HG02763 (cell line): Measurements from ENCODE around the gene VOPP1.
"Not testable (repeated sequence)": the region's sequence is repeated elsewhere in the genome, so short reads cannot be mapped to it uniquely, and the experiment has no call there.

ENCODE experiments used
- ATAC-seq: cut with Tn5 transposase; IDR thresholded peaks from one replicate; pipeline ENCODE4 v1.9.1; 2021; ENCODE audit warnings: mild to moderate bottlenecking, moderate library complexity; ENCODE audit not compliant: unreplicated experiment

Gene VOPP1

GRCh38 chr7:55472928-55473725 lies 99.2 kb downstream of the VOPP1 start:
- no peak for ATAC-seq

DNA sequence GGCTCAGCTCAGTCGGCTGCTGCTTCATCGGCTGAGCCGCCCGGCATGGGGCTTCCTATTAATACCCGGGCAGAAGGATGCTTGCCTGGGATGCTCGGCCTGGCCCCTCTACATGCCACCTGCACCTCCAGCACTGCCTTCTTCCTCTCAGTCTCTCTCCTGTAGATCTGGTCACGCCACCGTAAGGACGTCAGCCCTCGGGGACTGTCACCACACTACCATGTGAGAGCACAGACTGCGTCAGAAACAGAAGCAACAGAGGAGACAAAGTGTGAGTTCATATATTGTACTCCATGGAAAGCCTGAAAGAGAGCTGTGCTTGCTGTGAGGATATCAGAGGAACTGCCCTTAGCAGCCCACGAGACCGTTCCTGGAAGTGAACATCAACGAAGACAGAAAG lies 99.9 kb downstream of the VOPP1 start:
- not testable (repeated sequence) for ATAC-seq

GRCh38 chr7:55471594-55471993 lies 100.7 kb downstream of the VOPP1 start:
- ATAC-seq = not testable (repeated sequence)

GRCh38 chr7:55470261-55470660 lies 102.0 kb downstream of the VOPP1 start:
- ATAC-seq = no peak

- ATAC-seq = no peak
Measured at GRCh38 chr7:55469721-55470120, 102.6 kb downstream of the VOPP1 start.

GRCh38 chr7:55469271-55469681 lies 103.0 kb downstream of the VOPP1 start:
- ATAC-seq = no peak

- no peak for ATAC-seq
Measured at GRCh38 chr7:55468495-55468894, 103.8 kb downstream of the VOPP1 start.

DNA sequence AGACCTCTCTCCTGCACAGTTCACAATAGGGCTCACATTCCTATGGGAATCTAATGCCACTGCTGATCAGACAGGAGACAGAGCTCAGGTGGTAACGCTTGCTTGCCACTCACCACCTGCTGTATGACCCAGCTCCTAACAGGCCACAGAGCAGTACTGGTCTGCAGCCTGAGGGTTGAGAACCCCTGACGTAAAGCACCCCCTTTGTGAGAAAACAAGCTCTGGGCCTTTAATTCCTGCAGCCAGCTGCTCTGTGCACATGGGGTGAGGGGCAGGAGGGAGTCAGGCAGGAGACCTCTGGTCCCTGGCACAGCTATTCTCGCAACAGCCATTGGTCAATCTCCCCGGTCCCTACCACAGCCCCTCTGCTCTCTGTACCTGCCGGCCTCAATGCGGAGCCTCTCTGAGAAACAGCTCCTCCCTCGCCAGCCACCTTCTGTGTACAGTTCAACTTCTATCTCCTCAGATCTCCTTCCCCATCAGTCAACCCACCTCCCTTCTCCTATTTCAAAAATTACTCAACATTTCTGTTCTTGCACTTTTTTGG lies 105.2 kb downstream of the VOPP1 start:
- no peak for ATAC-seq

GRCh38 chr7:55465691-55466090 lies 106.6 kb downstream of the VOPP1 start:
- no peak for ATAC-seq

DNA sequence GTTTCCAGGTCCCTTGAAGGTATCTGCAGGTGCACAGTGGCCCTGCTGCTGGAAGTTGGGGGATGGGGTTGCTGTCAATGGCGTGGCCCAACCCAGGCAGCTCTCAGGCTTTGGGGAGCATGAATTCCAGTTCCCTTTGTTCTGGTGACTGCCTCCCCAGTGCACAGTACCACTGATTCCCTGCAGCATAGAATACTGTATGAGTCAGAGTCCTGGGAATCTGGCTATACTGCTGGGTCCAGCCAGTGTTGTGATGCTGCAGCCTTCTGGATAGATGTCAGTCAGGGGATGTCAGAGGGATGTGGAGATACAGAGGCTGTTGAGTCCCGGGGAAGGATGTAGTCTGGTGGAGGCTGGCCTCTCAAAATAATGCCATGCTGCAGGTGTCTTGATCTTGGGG lies 107.9 kb downstream of the VOPP1 start:
- no peak for ATAC-seq

- no peak for ATAC-seq
Measured at GRCh38 chr7:55463686-55464262, 108.5 kb downstream of the VOPP1 start.

GRCh38 chr7:55458351-55458750 lies 114.0 kb downstream of the VOPP1 start:
- ATAC-seq = no peak

GRCh38 chr7:55457801-55458200 lies 114.5 kb downstream of the VOPP1 start:
- ATAC-seq = no peak

GRCh38 chr7:55452971-55453370 lies 119.3 kb downstream of the VOPP1 start:
- no peak for ATAC-seq

GRCh38 chr7:55449992-55450535 lies 122.2 kb downstream of the VOPP1 start:
- ATAC-seq = no peak

DNA sequence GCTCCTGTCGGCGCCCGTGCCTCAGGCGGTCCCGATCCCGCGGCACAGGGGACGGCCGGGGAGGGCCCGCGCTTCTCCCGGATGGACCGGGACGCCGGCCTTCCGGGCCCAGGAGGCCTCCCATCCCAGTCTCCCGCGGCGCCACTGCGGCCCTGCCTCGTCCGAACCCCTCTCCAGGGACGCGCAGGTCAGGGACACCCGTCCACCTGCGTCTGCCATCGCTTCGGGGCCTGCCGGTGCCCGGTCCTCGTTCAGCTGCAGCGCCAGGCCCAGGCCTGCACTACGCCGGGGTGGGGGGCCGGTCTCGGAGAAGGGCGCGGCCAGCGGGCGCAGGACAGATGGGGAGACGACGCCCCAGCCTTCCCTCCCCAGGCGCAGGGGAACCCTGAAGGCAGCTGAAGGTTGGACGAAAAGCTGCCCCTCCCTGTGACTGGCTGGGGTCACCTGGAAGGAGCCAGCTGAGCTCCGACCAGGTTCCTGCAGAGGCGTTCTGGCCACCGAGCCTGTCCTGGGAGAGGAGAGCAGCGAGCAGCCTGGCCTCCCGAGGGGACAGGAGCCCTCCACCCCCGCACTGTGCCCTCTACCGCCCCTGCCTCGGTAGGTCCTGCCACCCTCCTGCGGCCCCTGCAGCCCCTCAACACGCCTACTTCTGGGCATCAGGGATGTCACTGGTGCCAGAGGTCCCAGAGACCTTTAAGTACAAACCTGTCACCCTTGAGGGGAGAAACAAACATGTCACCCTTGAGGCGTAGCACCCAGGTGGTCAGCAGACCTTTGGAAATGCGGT lies 122.9 kb downstream of the VOPP1 start:
- no peak for ATAC-seq

DNA sequence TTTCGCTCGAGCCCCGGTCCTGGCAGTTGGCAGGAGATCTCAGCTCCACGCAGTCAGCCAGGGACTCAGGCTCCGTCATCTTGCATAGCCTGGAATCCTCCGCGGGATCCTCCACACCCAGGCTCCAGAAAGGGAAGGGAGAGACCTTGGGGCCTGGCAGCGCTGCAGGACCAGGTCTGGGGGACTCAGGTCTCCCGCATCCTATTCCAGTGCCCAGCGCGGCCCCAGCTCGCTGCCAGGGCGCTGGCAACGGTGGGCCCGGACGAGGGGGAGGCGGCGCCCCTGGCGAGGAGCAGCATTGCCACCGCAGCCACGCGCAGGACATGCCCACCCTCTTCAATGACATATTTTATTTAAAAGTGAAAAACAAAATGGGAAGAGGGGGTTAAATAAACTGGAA lies 123.8 kb downstream of the VOPP1 start:
- ATAC-seq = no peak

- ATAC-seq = no peak
Measured at GRCh38 chr7:55444786-55445185, 127.5 kb downstream of the VOPP1 start.

GRCh38 chr7:55441774-55442522 lies 130.4 kb downstream of the VOPP1 start:
- ATAC-seq = no peak

DNA sequence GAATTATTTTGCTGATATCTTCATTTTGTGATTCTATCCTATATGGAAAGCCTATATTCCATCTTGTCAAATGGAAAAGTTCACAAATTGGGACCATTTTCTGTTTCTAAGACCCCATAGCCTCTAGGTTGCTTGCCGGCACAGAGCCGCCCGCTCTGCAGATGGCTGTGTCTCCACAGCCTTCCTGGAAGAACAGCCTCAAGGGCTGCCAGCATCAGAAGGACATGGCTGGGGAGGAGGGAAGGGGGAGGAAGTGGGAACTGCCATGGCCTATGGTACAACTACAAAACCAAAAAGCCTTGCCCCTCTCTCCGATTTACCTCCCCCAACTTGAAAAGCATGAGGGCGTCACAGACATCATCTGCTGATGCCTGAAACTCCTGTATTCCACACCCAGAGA lies 131.3 kb downstream of the VOPP1 start:
- no peak for ATAC-seq
